Activated T-helper 1 cell treated with Interleukin-2 at 50 U/mL for 16 hours (primary cell): Measurements from ENCODE around the gene ZDHHC5.

Experiments used
- DNase-seq: peaks from one replicate; pipeline ENCODE4 v3.0.0-alpha.2; 2020; ENCODE audit warnings: low read depth

ZDHHC5 gene, protein sequence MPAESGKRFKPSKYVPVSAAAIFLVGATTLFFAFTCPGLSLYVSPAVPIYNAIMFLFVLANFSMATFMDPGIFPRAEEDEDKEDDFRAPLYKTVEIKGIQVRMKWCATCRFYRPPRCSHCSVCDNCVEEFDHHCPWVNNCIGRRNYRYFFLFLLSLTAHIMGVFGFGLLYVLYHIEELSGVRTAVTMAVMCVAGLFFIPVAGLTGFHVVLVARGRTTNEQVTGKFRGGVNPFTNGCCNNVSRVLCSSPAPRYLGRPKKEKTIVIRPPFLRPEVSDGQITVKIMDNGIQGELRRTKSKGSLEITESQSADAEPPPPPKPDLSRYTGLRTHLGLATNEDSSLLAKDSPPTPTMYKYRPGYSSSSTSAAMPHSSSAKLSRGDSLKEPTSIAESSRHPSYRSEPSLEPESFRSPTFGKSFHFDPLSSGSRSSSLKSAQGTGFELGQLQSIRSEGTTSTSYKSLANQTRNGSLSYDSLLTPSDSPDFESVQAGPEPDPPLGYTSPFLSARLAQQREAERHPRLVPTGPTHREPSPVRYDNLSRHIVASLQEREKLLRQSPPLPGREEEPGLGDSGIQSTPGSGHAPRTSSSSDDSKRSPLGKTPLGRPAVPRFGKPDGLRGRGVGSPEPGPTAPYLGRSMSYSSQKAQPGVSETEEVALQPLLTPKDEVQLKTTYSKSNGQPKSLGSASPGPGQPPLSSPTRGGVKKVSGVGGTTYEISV

DNA sequence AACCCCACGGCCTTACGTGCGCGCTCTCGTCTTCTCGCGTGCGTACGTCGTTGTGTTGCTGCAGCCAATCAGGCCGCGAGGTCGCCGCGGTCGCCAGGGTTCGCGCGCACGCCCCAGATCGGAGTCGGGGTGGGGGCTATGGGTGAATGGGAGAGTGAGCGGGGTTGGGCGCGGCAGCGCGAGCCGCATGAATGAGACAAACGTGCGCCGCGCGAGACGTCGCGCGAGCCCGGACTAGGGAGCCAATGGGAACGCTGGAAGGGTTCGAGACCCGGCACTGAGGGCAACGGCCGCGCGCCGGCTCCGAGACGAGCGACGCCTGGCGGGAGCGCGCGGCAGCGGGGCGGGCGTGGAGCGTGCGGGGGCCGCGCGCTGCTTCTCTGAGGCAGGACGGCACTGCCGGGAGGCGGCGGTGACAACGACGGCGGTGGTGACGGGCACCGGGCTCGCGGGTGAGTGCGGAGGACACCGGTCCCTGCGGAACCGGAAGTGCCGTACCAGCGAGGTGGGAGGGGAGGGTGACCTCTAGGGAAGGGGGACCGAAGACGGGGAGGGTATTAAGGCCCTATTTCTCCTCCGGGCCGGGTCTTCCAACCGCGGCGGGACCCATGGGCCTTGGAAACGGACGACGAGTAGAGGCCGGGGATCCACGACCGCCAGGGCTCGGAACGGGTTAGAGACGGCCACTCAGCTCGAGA is at the start of gene ZDHHC5:
Gene ZDHHC5, plus strand, starts transcription at position 379 of the 698 bp plus-strand sequence. CDS start 4,977 bp downstream, outside the sequence.
- DNase-seq, result peak; percentile 99

DNA sequence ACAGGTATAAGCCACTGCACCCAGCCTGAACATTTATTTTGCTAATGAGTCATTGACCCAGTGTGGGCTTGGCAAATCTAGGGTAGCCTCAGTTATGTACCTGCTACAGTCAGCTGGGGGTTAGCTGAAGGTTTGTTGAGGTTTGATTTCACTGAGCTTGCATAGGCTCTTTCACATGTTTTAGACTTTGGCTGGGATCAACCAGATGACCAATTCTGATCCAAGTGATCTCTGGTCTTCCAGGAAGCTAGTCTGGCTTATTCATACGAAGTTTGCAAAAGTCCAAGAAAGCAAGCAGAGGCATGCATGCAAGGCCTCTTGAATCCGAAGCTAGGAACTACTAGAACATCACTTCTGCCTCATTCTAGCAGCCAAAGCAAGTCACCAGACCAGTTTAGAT is 49.5 kb upstream of the ZDHHC5 start:
- DNase-seq, result no peak

DNA sequence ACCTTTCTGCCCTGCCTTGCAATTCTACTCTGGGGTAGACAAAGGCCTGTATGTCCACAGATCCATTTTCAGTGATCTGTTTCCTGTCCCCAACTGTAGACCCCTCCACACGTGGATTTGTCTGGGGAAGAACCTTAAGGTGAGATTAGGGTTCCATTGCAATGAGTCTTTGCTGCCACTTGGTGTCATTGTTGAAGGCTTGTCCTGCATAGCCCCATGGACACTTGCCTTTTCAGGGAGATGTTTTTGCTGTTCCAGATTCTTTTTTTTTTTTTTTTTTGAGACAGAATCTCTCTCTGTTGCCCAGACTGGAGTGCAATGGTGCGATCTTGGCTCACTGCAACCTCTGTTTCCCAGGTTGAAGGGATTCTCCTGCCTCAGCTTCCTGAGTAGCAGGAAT is 48.6 kb upstream of the ZDHHC5 start:
- DNase-seq, result no peak

DNA sequence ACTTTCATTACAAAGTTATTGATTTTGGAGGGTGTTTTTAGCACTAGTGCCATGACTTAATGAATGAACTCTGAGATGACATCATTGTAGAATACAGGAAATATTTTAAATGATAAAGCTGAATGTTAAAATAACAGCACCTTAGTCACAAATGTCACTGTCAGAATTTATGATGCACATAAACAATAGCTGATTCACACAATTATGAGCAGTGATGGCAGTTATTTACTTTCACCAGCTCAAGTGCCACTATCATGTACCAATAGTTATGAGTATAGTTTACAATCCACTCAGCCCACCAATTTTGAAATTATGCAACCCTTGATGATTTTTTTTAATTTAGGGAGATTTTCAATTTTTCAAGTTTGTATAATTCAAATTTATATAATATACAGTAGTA is 47.4 kb upstream of the ZDHHC5 start:
- no peak for DNase-seq

DNA sequence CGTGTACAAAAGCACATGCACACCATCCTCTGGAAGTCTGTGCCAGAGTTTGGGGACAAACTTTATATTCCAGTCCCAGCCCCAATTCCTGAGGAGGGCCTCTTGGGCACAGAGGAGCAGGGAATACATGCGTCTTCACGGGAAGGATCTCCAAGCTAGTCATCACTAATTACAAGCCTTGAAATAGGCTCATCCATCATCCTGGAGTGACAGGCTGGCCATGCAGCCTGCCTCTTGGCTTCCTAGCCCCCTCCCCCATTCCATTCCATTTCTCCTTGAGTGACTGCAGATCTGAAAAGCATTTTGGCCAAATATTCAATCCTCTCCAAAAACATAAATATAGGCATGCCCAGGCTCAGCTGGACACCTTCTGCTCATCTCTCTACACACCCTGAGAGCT is 45.7 kb upstream of the ZDHHC5 start:
- DNase-seq, result no peak

DNA sequence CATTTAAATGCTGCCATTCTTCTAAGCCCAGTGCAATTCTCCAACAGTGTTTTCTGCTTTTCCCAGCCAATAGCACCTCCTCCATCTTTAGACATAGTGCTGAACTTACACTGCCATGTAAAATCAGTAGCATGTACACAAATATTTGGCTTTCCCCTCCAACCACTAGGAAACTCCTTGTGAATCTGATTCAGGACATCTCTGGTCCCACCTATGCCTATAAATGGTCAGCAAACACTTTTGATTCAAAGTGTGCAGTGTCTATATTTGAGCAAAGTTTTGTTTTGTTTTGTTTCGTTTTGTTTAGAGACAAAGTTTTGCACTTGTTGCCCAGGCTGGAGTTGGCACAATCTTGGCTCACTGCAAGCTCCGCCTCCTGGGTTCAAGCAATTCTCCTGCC is 43.0 kb upstream of the ZDHHC5 start:
- no peak for DNase-seq

DNA sequence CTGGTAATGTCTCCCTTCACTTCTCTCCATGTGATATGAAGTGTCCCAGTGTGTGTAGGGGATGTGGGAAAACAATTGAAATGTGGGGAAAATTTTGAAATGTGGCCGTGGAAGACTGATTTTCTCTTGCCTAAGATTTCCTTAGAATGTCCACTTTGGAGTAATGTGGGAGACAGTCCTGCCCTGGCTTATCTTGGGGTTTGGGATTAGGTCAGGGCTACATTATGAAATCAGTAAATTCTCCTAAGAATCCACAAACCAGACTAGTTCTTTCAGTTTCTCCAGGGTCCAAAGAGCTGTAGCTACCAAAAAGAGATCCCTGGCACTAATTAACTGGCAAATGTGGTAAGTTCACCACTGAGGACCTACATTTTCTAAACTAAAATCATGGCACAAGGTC is 41.0 kb upstream of the ZDHHC5 start:
- no peak for DNase-seq

DNA sequence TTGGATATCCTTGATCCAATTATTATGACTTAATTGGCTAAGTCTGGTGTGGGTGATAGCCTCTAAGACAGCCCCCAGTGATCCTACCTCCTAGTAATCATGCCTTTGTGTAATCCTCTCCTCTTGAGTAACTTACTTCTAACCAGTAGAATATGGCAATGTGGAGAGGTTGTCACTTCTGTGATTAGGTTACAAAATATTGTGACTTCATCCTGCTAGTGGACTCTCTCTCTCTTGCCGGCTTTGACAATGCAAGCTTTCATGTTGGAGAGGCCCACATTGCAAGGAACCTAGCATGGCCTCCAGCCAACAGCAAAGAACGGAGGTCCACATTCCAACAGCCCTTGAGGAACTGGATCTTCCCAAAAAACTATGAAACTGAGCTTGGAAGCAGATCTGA is 37.7 kb upstream of the ZDHHC5 start:
- no peak for DNase-seq

DNA sequence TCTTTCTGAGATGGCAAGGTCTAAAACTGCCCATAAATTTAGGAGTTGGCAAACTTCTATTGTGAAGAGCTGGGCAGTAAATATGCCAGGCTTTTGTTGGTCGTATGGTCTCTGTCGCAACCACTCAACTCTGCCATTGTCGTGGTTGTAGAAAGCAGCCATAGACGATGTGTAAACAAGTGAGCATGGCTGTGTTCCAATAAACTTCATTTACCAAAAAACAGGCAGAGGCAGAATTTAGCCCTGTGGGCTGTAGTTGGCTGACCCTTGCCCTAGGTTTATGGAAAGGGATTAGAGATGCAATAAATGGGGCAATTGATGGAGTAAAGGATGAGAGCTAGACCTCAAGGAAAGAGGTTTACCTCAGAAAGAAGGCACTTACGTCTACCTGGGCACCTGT is 35.8 kb upstream of the ZDHHC5 start:
- DNase-seq, result no peak

DNA sequence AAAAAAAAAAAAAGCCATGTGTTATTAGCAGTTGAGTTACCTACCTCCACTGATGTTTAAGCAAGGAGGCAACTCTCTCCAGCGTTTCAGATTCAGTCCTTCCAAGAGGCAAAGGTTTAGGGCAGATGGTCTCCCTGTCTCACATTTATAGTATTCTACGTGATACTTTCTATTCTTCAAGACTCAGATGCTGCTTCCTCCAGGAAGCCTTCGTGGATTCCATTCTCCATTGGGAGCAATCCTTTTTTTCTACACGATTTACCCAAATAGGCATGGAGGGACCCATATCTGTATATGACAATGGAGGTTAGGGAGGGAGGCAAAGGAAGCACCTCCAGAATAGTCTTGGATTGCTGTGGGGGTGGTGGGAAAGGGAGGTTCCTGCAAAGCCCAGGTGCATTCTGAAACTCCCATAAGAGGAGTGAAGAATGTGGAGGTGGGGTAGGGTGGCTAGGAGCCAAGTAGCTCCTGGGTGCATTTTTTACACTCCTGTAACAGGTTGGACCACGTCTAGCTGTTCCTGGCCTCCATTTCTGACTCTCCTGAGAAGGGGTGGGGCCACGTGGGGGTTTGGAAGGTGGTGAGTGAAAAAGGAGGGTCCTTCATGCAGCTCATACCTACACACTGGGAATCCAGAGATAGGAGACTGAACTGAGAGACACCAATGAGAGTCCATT is 34.4 kb upstream of the ZDHHC5 start:
- no peak for DNase-seq

DNA sequence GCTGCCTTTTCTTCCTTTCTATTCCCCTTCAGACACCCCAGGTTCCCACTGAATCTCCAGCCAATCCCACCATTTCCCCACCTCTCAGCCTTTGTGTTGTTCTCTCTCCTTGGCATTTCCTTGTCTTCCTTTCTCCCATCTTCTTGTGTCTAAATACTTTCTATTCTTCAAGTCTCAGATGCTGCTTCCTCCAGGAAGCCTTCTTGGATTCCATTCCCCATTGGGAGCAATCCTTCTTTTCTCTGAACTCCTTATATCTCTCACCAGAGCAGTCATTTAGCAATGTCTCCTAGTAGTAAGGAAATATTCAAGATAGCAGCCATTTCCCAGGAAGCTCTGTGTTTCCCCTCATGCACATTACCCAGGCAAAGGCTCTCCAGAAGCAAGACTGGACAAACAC is 33.6 kb upstream of the ZDHHC5 start:
- no peak for DNase-seq

DNA sequence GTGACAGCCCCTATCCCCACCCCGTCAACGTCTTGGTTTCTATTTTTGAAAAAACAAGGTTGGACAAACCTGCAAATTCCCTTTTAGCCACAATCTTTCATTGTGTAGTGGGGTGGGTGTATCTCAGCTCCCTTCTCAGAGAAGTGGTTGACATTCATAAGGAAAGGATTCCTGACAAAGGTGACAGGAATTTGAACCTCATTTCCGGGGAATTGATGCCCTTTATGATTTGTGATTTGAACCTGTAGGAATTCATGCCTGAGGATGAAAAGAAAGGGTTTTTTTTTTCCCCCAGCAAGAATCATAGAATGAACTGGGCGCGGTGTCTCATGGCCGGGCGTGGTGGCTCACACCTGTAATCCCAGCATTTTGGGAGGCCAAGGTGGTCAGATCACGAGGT is 32.7 kb upstream of the ZDHHC5 start:
- DNase-seq, result no peak

DNA sequence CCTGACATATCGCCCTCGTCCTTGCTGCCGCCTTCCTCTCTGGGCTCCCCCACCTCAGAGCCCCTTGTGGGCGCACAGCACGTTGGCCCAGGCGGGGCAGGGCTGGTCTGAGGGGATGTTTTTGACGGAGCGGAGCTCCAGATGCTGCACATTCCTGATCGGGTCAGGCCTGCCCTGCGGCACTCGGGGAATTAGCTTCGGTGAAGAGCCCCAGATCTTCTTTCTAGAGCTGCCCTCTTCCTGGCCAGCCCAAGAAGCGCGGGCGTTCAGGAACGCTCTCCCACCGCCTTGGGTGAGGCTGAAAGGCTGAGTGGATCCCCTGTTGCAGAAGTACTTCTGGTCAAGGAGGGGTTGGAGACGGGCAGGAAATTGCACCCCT is 30.3 kb upstream of the ZDHHC5 start:
- no peak for DNase-seq

DNA sequence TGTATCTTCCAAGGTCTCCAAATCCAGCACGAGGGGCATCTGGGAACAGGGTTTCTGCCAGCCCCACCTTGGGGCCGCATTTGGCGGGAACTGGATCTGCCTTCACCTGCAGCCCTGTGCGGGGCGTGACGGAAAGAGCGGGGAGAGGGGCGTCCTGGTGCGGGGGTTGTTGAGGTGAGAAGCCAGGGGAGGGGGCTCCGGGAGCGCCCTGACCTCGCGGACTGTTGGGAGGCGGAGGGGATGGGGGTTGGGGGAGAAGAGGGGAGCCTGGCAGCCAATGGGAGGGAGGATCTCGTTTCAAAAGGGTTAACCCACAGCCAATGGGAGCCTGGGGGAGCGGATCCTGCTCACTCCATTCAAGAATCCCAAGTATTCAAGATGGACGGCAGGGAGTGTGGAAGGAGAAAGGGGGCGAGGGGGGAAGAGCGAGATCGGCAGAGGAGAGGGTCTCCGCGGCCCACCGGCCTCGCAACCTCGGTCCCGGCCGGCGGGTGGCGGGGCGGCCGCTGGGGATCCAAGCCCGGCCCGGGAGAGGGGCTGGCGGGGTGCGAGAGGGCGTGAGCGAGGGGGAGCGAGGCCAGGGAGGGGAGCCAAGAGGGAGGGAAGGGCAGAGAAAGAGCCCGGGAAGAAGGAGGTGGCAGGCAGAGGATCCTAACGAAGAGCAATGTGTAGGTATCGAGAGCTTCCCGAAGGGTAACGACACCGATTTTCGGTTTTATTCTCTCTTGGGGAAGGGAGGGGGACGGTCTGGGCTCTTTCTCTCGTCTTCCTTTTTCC is 29.7 kb upstream of the ZDHHC5 start:
- no peak for DNase-seq

DNA sequence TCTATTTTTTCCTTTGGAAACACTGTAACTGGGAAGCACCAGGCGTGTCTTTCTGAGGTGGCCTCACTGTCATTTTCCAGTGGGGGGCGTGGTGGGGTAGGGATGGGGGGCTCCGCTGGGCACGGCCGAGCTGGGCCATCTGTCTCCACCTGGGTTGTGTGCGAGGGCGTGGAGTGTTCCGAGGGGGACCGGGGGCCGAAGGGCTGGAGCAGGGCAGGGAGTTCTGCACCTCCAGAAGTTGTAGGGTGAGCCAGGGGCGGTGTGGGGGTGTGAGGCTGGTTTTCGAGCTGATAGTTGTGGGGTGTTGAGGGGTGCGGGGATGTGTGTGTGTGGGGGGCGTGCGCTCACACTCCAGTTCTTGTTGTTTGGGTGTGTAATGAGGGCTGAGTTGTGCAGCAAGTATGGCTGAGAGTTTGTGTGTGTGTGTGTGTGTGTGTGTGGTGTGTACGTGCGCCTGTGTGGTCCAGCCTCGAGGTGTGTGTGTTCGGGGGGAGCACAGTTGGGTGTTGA is 29.0 kb upstream of the ZDHHC5 start:
- no peak for DNase-seq

DNA sequence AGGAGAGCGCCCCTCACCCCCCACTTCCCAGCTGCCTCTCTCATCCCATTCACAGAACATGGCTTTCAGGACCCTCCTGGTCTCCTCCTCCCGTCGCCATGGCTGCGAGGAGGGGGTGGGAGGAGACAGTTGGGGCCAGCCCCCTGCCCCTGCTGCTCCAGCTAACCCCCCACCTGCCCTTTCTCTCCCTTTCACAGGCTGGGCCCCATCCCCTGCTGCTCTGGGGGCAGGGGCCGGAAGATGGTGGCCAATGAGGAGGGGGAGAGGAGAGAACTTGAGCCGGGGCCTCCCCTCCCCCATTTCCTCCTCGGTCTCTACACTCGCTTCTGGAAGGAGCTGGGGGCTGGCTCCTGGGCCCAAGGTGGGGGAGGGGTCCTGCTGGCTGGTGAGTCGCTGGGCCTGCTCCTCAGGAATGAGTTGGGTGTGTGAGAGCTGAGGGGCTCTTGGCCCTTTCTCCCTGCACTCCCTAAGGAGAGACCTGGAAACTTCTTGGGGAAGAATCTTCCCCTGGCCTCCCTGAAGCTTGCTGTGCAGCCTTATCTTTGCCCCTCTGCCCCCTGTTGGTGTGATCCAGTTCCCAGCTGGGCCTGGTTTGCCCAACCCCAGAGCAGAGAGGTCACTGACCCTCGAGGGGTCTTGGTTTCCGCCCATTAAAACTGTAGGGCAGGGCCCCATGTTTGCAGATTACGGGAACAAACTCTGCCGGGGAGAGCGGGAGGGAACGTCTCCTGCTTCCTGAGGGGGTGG is 28.4 kb upstream of the ZDHHC5 start:
- DNase-seq, result no peak

DNA sequence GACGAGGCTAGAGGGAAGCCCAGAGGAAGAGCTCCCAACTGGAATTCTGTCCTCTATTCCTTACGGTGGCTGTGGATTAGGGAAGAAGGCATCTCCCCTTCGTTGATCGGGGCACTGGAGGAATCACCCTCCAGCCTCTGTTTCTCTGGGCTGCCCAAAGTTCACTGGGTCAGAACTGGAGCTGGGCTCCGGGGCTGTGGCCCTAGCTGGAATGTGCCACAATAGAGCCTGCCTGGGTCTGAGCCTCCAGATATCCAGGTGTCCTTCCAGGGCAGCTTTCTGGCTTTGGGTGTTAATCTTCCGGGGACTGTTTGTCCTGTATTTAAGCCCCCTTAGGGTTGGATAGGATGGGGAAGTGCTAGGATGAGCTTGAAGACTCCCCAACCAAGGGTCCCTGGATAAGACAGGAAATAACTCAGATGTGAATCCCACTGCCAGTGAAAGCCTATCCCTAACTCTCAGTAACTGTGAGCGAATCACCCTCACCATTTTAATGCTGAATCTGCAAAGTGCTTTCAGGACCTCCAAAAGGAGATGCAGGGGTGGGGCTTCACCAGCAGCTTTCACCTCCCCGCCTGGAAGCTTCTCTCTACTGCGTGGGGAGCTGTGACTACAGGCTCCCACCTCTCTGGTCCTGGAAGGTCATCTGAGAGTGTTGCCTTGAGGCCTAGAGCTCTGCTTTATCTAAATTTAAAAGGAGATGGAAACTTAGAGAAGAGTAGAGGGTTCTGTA is 27.7 kb upstream of the ZDHHC5 start:
- DNase-seq, result no peak

DNA sequence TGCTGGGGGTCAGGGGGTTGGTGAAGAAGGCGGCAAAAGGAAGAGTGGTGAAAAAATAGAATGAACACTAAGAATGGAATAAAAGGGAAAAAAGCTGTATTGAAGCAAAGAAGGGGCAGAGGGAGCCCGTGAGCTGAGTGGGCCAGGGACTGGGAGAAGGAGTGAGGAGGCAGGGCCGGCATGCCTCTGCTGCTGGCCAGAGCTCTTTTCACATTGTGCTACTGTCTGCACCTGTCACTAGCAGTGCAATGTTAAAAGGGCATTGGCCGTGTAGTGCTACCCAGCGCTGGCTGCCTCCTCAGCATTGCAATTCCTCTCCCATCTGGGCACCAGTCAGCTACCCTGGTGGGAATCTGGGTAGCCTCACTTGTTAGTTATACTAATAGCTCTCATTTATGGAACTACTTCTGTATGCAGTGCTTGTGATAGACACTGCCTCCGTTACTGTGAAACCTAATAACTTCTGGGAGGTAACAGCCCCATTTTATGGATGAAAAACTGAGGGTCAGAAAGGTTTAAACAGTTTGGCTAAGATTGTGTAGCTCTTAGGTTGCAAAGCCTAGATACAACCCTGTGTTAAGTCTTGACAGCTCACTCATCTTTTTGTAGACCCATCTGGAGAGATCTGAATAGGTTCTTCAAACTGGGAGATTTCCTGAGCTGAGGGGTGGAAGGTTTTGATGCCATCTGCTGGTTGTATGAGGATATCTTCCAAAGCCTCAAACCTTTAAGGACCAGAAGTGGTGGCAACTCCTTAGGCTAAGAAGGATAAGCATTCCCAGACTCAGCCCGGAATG is 26.7 kb upstream of the ZDHHC5 start:
- DNase-seq, result no peak

DNA sequence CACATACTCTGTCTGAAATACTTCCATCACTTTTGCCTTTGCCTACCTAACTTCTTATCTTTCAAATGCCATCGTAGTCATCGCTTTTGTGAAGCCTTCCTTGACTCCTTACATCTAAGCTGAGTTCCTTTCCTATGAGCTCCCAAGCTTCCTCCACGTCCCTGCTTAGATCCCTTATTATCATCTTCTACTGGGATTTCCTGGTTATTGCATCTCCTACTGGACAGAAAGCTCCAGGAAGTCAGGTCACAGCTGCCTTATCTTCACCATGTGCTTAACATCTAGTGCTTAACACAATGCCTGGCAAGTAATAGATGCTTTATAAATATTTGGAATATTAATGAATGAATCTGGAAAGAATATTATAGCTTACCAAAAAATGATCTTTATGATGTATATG is 24.1 kb upstream of the ZDHHC5 start:
- DNase-seq, result no peak
